Hepatocyte (in vitro differentiated cells): ENCODE results near the gene MBD5. TPM values are rescaled to one million over a fixed set of nuclear protein-coding genes. Genes with fewer than 3 reads are reported as not detected.

Experiments used
- DNase-seq: peaks from one replicate; pipeline ENCODE4 v3.0.0-alpha.2; 2016; ENCODE audit warnings: low spot score
- H2AFZ ChIP-seq: fragments of 200-600 bp; sonication (generic); 2 replicates; pipeline ENCODE4 v1.6.0; 2016; ENCODE audit warnings: antibody characterized with exemption, mild to moderate bottlenecking
- H3K27ac ChIP-seq: fragments of 200-600 bp; sonication (generic); 2 replicates; pipeline ENCODE4 v1.5.1; 2016; ENCODE audit warnings: mild to moderate bottlenecking
- H3K27me3 ChIP-seq: fragments of 200-600 bp; sonication (generic); 2 replicates; pipeline ENCODE4 v1.6.1; 2016
- H3K36me3 ChIP-seq: fragments of 200-600 bp; sonication (generic); replicated peaks from 2 replicates; pipeline ENCODE4 v1.5.1; 2016; ENCODE audit warnings: low read depth; ENCODE audit not compliant: insufficient read depth
- H3K4me1 ChIP-seq: fragments of 200-600 bp; sonication (generic); 2 replicates; pipeline ENCODE4 v1.5.1; 2016; ENCODE audit warnings: mild to moderate bottlenecking, moderate library complexity; ENCODE audit not compliant: insufficient read depth
- H3K4me2 ChIP-seq: fragments of 200-600 bp; sonication (generic); 2 replicates; pipeline ENCODE4 v1.6.0; 2016
- H3K4me3 ChIP-seq: fragments of 200-600 bp; sonication (generic); 2 replicates; pipeline ENCODE4 v1.5.1; 2016; ENCODE audit warnings: mild to moderate bottlenecking
- H3K79me2 ChIP-seq: fragments of 200-600 bp; sonication (generic); 2 replicates; pipeline ENCODE4 v1.6.0; 2017; ENCODE audit warnings: mild to moderate bottlenecking
- H3K9me2 ChIP-seq: fragments of 200-600 bp; sonication (generic); replicated peaks from 2 replicates; pipeline ENCODE4 v1.6.0; 2017; ENCODE audit warnings: mild to moderate bottlenecking; ENCODE audit not compliant: insufficient read depth
- H3K9me3 ChIP-seq: fragments of 200-600 bp; sonication (generic); 2 replicates; pipeline ENCODE4 v1.5.1; 2016; ENCODE audit warnings: low read depth, mild to moderate bottlenecking
- H4K20me1 ChIP-seq: fragments of 200-600 bp; sonication (generic); 2 replicates; pipeline ENCODE4 v1.6.0; 2016; ENCODE audit warnings: mild to moderate bottlenecking; ENCODE audit not compliant: insufficient read depth, poor library complexity, severe bottlenecking
- CTCF ChIP-seq: fragments of 200-600 bp; sonication (generic); IDR thresholded peaks from 2 replicates; pipeline ENCODE4 v1.5.1; 2016; ENCODE audit warnings: antibody characterized with exemption, mild to moderate bottlenecking; ENCODE audit not compliant: poor library complexity
- EZH2 ChIP-seq: fragments of 200-600 bp; sonication (generic); IDR thresholded peaks from 2 replicates; pipeline ENCODE4 v1.6.1; 2016; ENCODE audit warnings: antibody characterized with exemption, mild to moderate bottlenecking, borderline replicate concordance
- EZH2phosphoT487 ChIP-seq: fragments of 200-600 bp; sonication (generic); IDR thresholded peaks from one replicate; pipeline ENCODE4 v1.6.1; 2018; ENCODE audit warnings: antibody characterized with exemption, mild to moderate bottlenecking, low read depth, moderate library complexity; ENCODE audit not compliant: unreplicated experiment, severe bottlenecking
- WGBS: methylation state at CpG from one replicate; pipeline ENCODE4 v1.1.6; 2016; ENCODE audit warnings: low lambda C conversion rate; ENCODE audit errors: missing lambda C conversion rate; 5-methylcytosine and 5-hydroxymethylcytosine counted together
- polyA plus RNA-seq: library from polyadenylated mRNA; unstranded; fragments of >200 nt; fragmentation: Nextera tagmentation; extraction: Ambion mirVana; gene quantifications from 2 replicates; pipeline ENCODE4 v1.2.1, GENCODE V29; 2016
- total RNA-seq: library from RNA; depleted of rRNA; stranded (reverse); fragments of >200 nt; gene quantifications from 2 replicates; pipeline ENCODE4 v1.2.3, GENCODE V29; 2014

The MBD5 gene
- total and polyA plus RNA-seq, 2 experiments from 2014 or later = 20.9 to 36.2 TPM

- Histone ChIP-seq H2AFZ (no peak overlapping the region), H4K20me1 (no peaks in the 10 kb centered on the region), H3K27ac (no peak overlapping the region), H3K4me2 (no peak overlapping the region), H3K36me3 (no peaks in the 10 kb centered on the region), H3K4me1 (no peaks in the 10 kb centered on the region), H3K27me3 (no peaks in the 10 kb centered on the region), H3K4me3 (no peak overlapping the region), H3K9me2 (no peaks in the 10 kb centered on the region), H3K9me3 (no peaks in the 10 kb centered on the region), H3K79me2 (no peaks in the 10 kb centered on the region)
- no peak for TF ChIP-seq EZH2phosphoT487
- no peak for TF ChIP-seq EZH2
- TF ChIP-seq CTCF = no peak
- 89% methylated on average over 5 of the region's 5 CpGs for WGBS
- no peak for DNase-seq
Observed at GRCh38 chr2:148218326-148219075, 197.6 kb downstream of the MBD5 start.

GRCh38 chr2:148221166-148221565 is 200.3 kb downstream of the MBD5 start:
- DNase-seq = no peak
- TF ChIP-seq EZH2phosphoT487 (no peak), EZH2 (no peak), CTCF (no peak)
- Histone ChIP-seq H3K27ac (no peak overlapping the region), H3K27me3 (no peaks in the 10 kb centered on the region), H3K4me2 (no peak overlapping the region), H4K20me1 (no peaks in the 10 kb centered on the region), H3K79me2 (peaks cover 8% of the 10 kb centered on the region), H2AFZ (no peak overlapping the region), H3K9me2 (no peaks in the 10 kb centered on the region), H3K4me3 (no peak overlapping the region), H3K36me3 (no peaks in the 10 kb centered on the region), H3K9me3 (no peaks in the 10 kb centered on the region), H3K4me1 (no peaks in the 10 kb centered on the region)
- over 99% methylated on average over 4 of the region's 4 CpGs for WGBS

- TF ChIP-seq CTCF (no peak), EZH2phosphoT487 (no peak), EZH2 (no peak)
- Histone ChIP-seq H3K27me3 (no peaks in the 10 kb centered on the region), H3K4me3 (no peak overlapping the region), H3K27ac (no peak overlapping the region), H3K36me3 (no peaks in the 10 kb centered on the region), H3K4me1 (no peaks in the 10 kb centered on the region), H3K4me2 (no peak overlapping the region), H4K20me1 (no peaks in the 10 kb centered on the region), H3K9me3 (no peaks in the 10 kb centered on the region), H3K79me2 (peaks cover 8% of the 10 kb centered on the region), H3K9me2 (no peaks in the 10 kb centered on the region), H2AFZ (no peak overlapping the region)
- DNase-seq = no peak
- 97% methylated on average over 2 of the region's 2 CpGs for WGBS
Observed at GRCh38 chr2:148221926-148222325, 201.0 kb downstream of the MBD5 start.
